Measurements from ENCODE around the gene YAP1. TPM values are rescaled to one million over a fixed set of nuclear protein-coding genes. Genes with fewer than 3 reads are reported as not detected.

The YAP1 gene
- polyA plus RNA-seq, 2 of the 4 experiments (the other 2 are of a cell fraction), result 40.4 to 48.0 TPM

DNA sequence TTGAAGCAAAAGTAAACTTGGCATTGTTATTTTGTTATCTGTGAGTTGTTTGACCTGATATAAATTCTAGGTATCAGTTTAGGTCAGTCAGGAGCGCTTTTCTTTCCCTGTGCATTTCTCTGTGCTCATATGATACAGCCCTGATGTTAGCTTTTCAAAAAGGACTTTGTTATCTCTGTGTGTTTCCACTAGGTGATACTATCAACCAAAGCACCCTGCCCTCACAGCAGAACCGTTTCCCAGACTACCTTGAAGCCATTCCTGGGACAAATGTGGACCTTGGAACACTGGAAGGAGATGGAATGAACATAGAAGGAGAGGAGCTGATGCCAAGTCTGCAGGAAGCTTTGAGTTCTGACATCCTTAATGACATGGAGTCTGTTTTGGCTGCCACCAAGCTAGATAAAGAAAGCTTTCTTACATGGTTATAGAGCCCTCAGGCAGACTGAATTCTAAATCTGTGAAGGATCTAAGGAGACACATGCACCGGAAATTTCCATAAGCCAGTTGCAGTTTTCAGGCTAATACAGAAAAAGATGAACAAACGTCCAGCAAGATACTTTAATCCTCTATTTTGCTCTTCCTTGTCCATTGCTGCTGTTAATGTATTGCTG lies 119.4 kb downstream of the YAP1 start:
- Histone ChIP-seq H3K4me3 (no peak overlapping the region), H3K4me1 (peaks cover 30% of the 10 kb centered on the region), H3K9me3 (no peaks in the 10 kb centered on the region), H3K27ac (no peak overlapping the region), H3K4me2 (no peak overlapping the region)
- CTCF ChIA-PET, result interaction anchor here (0.7 to 1.2 kb wide), 2 partner anchors 39 to 94 kb away, joined by 3 to 4 read pairs; no protein-coding TSS in a partner anchor
- no peak; a peak in 1 of 6 replicates for ATAC-seq
- no peak for FAIRE-seq
- 55% methylated on average over 4 of the region's 4 CpGs for WGBS (ENCODE audit: missing lambda C conversion rate)
- DNase-seq (ENCODE audit: low read depth in 1 of 2, low spot score in 1 of 2), result no peak
- TF ChIP-seq HOXB13 (CRISPR knock-in tag; IDR thresholded peaks at IDR 0.05; ENCODE audit: low read depth) (no peak), JUNB (IDR thresholded peaks at IDR 0.05) (no peak), HOXB5 (CRISPR knock-in tag; IDR thresholded peaks at IDR 0.05) (no peak), SREBF2 (IDR thresholded peaks at IDR 0.05) (no peak), KDM1A (IDR thresholded peaks at IDR 0.05; ENCODE audit: low read depth) (no peak), NPAS2 (CRISPR knock-in tag; IDR thresholded peaks at IDR 0.05; ENCODE audit: borderline replicate concordance) (no peak), CHD4 (IDR thresholded peaks at IDR 0.05; ENCODE audit: borderline replicate concordance) (no peak), CBX8 (IDR thresholded peaks at IDR 0.05) (no peak), RFX5 (IDR thresholded peaks at IDR 0.05) (no peak), ZNF302 (CRISPR knock-in tag; IDR thresholded peaks at IDR 0.05) (no peak), EP300 (IDR thresholded peaks at IDR 0.05) (no peak), ZSCAN20 (CRISPR knock-in tag; IDR thresholded peaks at IDR 0.05) (no peak)
- TF ChIP-seq, protein P1, sequence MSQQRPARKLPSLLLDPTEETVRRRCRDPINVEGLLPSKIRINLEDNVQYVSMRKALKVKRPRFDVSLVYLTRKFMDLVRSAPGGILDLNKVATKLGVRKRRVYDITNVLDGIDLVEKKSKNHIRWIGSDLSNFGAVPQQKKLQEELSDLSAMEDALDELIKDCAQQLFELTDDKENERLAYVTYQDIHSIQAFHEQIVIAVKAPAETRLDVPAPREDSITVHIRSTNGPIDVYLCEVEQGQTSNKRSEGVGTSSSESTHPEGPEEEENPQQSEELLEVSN (IDR thresholded peaks at IDR 0.05; ENCODE audit: borderline replicate concordance, low read depth), result no peak
- POLR2A ChIA-PET, result no interaction called here

DNA sequence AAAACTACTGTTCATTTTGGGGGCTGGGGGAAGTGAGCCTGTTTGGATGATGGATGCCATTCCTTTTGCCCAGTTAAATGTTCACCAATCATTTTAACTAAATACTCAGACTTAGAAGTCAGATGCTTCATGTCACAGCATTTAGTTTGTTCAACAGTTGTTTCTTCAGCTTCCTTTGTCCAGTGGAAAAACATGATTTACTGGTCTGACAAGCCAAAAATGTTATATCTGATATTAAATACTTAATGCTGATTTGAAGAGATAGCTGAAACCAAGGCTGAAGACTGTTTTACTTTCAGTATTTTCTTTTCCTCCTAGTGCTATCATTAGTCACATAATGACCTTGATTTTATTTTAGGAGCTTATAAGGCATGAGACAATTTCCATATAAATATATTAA lies 119.9 kb downstream of the YAP1 start:
- Histone ChIP-seq H3K4me2 (no peak overlapping the region), H3K9me3 (no peaks in the 10 kb centered on the region), H3K4me3 (no peak overlapping the region), H3K27ac (no peak overlapping the region), H3K4me1 (peaks cover 28% of the 10 kb centered on the region)
- TF ChIP-seq RCOR1 (IDR thresholded peaks at IDR 0.05; ENCODE audit: low read depth, low read length) (no peak), HDAC2 (IDR thresholded peaks at IDR 0.05) (no peak), JUN (IDR thresholded peaks at IDR 0.05) (no peak), MYC (IDR thresholded peaks at IDR 0.05; ENCODE audit: borderline replicate concordance, low read length) (no peak), PHF8 (IDR thresholded peaks at IDR 0.05; ENCODE audit: borderline replicate concordance, low read depth) (no peak), KDM5A (IDR thresholded peaks at IDR 0.05) (no peak), ESRRA (IDR thresholded peaks at IDR 0.05; ENCODE audit: borderline replicate concordance, low read length) (no peak), RNF2 (IDR thresholded peaks at IDR 0.05; ENCODE audit: borderline replicate concordance, low read depth) (no peak), HOXA7 (CRISPR knock-in tag; IDR thresholded peaks at IDR 0.05) (no peak), SMC3 (IDR thresholded peaks at IDR 0.05) (no peak)
- TF ChIP-seq, protein P2, sequence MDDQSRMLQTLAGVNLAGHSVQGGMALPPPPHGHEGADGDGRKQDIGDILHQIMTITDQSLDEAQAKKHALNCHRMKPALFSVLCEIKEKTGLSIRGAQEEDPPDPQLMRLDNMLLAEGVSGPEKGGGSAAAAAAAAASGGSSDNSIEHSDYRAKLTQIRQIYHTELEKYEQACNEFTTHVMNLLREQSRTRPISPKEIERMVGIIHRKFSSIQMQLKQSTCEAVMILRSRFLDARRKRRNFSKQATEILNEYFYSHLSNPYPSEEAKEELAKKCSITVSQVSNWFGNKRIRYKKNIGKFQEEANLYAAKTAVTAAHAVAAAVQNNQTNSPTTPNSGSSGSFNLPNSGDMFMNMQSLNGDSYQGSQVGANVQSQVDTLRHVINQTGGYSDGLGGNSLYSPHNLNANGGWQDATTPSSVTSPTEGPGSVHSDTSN (IDR thresholded peaks at IDR 0.05), result no peak
- TF ChIP-seq, protein P3, sequence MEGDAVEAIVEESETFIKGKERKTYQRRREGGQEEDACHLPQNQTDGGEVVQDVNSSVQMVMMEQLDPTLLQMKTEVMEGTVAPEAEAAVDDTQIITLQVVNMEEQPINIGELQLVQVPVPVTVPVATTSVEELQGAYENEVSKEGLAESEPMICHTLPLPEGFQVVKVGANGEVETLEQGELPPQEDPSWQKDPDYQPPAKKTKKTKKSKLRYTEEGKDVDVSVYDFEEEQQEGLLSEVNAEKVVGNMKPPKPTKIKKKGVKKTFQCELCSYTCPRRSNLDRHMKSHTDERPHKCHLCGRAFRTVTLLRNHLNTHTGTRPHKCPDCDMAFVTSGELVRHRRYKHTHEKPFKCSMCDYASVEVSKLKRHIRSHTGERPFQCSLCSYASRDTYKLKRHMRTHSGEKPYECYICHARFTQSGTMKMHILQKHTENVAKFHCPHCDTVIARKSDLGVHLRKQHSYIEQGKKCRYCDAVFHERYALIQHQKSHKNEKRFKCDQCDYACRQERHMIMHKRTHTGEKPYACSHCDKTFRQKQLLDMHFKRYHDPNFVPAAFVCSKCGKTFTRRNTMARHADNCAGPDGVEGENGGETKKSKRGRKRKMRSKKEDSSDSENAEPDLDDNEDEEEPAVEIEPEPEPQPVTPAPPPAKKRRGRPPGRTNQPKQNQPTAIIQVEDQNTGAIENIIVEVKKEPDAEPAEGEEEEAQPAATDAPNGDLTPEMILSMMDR (IDR thresholded peaks at IDR 0.05), result no peak
- ChIA-PET CTCF (interaction anchor here (0.7 to 2.0 kb wide), 2 partner anchors 39 to 95 kb away, joined by 4 read pairs; no protein-coding TSS in a partner anchor), POLR2A (no interaction called here)
- ATAC-seq (no peak), DNase-seq (ENCODE audit: low read depth in 1 of 2, low spot score in 1 of 2) (no peak), FAIRE-seq (no peak)
